Measurements from ENCODE around the gene COL8A1.

- TF ChIP-seq ZBTB7A (IDR thresholded peaks at IDR 0.05; ENCODE audit: low read depth) (no peak), YY1 (IDR thresholded peaks at IDR 0.05; ENCODE audit: low read depth) (no peak), RAD21 (IDR thresholded peaks at IDR 0.05; ENCODE audit: low read depth) (no peak), EP300 (IDR thresholded peaks at IDR 0.05; ENCODE audit: borderline replicate concordance) (no peak), EGR1 (IDR thresholded peaks at IDR 0.05) (no peak)
These were observed 13.2 kb upstream of the COL8A1 start for GRCh38 chr3:99625237-99625622.
